ENCODE results near the gene RAD51B.

The RAD51B gene

DNA sequence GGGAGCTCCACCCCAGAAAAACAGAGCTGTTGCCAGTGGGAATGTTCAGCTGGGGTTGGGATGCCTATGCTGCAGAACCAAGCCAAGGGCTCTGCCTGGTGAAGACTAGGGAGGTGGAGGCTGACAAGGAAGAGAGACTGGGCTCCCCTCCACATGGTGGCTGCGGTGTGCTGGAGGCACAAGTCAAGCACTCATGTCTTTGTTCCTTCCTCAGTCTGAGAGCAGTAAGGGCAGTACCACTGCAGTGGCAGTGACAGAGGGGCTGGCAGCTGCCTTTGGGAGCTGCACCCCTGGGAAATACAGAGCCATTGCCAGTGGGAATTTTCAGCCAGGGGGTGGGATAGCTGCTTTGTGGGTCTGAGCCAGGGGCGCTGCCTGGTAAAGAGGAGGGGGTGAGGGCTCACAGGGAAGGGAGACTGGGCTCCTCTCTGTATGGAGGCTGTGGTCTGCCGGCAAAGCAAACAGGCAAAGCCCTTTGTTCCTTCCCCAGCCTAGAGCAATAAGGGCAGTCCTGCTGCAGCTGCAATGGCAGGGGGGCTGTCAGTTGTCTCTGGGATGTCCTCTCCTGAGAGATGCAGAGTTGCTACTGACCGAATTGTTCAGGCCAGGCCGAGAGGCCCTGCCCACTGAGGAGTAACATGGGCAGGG lies 255.9 kb downstream of the RAD51B start:
- Histone ChIP-seq H3K4me1 (no peaks in the 10 kb centered on the region), H3K36me3 (no peaks in the 10 kb centered on the region), H3K9me3 (no peaks in the 10 kb centered on the region), H3K4me3 (ENCODE audit: low read depth, low read length) (no peak overlapping the region), H3K27me3 (no peaks in the 10 kb centered on the region)
- TF ChIP-seq, protein P1, sequence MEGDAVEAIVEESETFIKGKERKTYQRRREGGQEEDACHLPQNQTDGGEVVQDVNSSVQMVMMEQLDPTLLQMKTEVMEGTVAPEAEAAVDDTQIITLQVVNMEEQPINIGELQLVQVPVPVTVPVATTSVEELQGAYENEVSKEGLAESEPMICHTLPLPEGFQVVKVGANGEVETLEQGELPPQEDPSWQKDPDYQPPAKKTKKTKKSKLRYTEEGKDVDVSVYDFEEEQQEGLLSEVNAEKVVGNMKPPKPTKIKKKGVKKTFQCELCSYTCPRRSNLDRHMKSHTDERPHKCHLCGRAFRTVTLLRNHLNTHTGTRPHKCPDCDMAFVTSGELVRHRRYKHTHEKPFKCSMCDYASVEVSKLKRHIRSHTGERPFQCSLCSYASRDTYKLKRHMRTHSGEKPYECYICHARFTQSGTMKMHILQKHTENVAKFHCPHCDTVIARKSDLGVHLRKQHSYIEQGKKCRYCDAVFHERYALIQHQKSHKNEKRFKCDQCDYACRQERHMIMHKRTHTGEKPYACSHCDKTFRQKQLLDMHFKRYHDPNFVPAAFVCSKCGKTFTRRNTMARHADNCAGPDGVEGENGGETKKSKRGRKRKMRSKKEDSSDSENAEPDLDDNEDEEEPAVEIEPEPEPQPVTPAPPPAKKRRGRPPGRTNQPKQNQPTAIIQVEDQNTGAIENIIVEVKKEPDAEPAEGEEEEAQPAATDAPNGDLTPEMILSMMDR (IDR thresholded peaks at IDR 0.05; ENCODE audit: low read depth, low read length), result no peak
- no peak for DNase-seq

DNA sequence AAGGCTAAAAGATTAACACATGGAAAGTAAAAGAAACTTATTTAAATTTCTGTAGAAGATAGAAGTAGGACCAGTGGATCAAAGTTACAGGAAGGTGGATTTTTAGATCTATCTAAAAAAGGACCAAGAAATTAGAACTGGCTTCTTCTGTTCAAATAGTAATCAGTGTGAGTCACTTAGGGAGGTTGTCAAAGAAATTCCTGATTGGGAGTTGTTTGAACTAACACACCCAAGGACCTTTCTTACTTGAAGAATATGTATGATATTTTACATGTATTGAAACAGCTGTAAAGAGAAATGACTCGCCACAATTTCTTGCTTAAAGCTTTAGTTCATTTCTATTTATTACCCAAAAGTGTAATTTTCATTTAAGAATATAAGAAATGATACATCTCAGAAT lies 256.9 kb downstream of the RAD51B start:
- TF ChIP-seq, protein P1 (IDR thresholded peaks at IDR 0.05; ENCODE audit: low read depth, low read length), result no peak
- Histone ChIP-seq H3K4me1 (no peaks in the 10 kb centered on the region), H3K9me3 (no peaks in the 10 kb centered on the region), H3K27me3 (no peaks in the 10 kb centered on the region), H3K36me3 (no peaks in the 10 kb centered on the region), H3K4me3 (ENCODE audit: low read depth, low read length) (no peak overlapping the region)
- DNase-seq, result no peak

DNA sequence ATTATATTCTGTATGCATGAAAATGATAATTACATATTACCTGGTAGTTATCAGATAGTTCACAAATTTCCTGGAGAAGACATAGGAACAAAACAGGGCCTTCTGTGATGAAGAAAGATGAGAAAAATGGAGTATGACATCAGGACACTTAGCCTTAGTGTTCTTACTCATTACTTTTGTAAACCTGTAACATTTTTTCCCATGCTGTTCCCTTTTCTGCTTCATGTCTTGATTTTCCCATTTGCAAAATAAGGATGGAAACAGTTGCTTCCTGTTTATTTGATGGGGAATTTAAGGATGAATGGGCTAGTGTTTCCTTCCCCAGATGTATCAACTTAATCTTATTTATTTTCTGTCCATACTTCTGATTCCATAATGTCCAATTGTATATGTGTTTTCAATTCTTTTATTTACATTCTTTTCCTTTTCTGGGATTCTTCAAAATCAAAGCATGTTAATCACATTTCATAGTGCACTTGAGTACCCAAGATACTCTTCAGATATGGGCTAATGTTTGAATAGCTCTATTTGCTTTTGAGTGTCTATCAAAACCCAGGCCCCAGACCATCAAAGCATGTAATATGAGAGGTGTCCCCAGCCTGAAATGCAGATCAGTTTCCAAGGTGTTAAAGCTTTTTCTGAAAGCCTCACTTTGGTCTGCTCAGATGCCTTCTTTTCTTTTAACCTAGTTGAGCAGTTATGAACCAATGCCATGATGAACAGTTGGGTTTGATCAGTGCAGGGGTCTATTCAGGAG lies 260.5 kb downstream of the RAD51B start:
- H3K36me3 ChIP-seq, result no peaks in the 10 kb centered on the region
- H3K4me1 ChIP-seq, result no peaks in the 10 kb centered on the region
- DNase-seq, result no peak
- no peak overlapping the region for H3K4me3 ChIP-seq (ENCODE audit: low read depth, low read length)
- TF ChIP-seq, protein P1 (IDR thresholded peaks at IDR 0.05; ENCODE audit: low read depth, low read length), result no peak
- H3K9me3 ChIP-seq, result no peaks in the 10 kb centered on the region
- no peaks in the 10 kb centered on the region for H3K27me3 ChIP-seq

DNA sequence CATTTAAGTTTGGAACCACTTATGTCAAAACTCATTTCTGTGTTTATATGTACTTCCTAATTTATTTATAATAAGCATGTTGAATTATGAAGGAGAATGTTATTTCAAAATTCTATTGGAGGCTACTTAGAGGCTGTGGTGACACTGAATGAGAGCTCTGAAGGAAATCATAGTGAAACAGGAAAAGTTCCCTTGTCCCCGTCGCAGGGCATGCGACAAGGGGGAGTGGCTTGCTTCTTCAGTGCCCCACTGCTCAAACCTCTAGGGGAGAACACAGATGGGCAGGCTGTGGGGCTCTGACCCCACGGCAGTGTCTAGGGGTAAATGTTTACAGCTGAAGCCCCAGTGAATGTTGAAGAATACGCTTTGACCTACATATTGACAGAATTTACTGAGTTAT lies 261.9 kb downstream of the RAD51B start:
- no peaks in the 10 kb centered on the region for H3K36me3 ChIP-seq
- H3K4me1 ChIP-seq, result no peaks in the 10 kb centered on the region
- TF ChIP-seq, protein P1 (IDR thresholded peaks at IDR 0.05; ENCODE audit: low read depth, low read length), result no peak
- no peak overlapping the region for H3K4me3 ChIP-seq (ENCODE audit: low read depth, low read length)
- no peaks in the 10 kb centered on the region for H3K9me3 ChIP-seq
- no peaks in the 10 kb centered on the region for H3K27me3 ChIP-seq
- DNase-seq, result no peak

DNA sequence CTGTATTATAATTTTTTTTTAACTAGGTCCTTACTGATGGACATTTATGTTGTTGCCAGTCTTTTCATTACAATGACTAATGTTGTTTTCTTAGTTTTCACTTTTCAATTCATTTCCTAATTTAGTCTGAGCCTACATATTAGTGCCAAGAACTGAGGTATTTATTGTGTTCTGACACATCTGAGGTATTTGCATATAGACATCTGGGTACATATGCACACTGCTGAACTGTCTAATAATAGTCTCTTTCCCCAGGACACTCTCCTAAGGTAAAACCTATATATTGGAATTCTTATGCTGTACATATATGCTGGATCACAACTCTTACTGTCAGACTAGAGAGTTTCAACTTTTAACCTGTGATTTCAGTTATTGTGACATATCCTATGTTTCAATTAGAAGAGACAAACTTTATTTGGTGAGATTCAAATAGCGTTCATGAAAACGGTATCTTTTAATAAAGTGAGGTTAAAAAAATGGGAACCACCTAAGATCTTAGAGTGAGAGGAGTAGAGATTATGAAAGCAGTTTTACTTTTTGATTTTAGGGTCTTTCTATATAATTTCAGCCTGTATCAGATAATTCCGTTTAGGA lies 263.2 kb downstream of the RAD51B start:
- DNase-seq, result no peak
- TF ChIP-seq, protein P1 (IDR thresholded peaks at IDR 0.05; ENCODE audit: low read depth, low read length), result no peak
- H3K9me3 ChIP-seq, result no peaks in the 10 kb centered on the region

DNA sequence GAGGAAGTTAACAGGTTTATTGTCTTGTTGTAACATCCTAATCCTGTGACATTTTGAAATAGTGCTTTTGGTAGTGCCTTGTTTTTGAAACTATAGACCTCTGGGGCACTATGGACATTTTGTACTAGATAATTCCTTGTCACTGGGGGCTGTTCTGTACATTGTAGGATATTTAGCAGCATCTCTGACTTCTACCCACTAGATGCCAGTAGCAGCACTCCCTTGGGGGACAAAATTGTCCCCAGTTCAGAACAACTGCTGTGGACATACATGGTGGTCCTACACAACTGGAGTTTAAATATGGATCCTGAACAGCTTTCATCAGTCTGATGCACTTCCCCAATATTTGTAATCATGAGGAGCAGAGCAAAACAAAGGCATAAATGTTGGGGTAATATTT lies 264.7 kb downstream of the RAD51B start:
- Histone ChIP-seq H3K27me3 (no peaks in the 10 kb centered on the region), H3K4me1 (no peaks in the 10 kb centered on the region), H3K9me3 (no peaks in the 10 kb centered on the region), H3K4me3 (ENCODE audit: low read depth, low read length) (no peak overlapping the region), H3K36me3 (no peaks in the 10 kb centered on the region)
- TF ChIP-seq, protein P1 (IDR thresholded peaks at IDR 0.05; ENCODE audit: low read depth, low read length), result peak; percentile 10; the same call in 1 of the 2 replicates
- no peak for DNase-seq

More for the DNA sequence above, 263.2 kb downstream of the RAD51B start:
- H3K27me3 ChIP-seq, result no peaks in the 10 kb centered on the region
- no peaks in the 10 kb centered on the region for H3K4me1 ChIP-seq
- H3K4me3 ChIP-seq (ENCODE audit: low read depth, low read length), result no peak overlapping the region
- no peaks in the 10 kb centered on the region for H3K36me3 ChIP-seq

Data from BE2C (cell line).